A673 (cell line): Measurements from ENCODE around the gene FCN2.

ENCODE experiments used
- CTCF ChIP-seq: fragments of 300-800, 200-600 bp; sonication (generic); conservative IDR thresholded peaks from 2 replicates; pipeline ENCODE4 v1.5.1; 2017; ENCODE audit warnings: low read depth, mild to moderate bottlenecking, antibody characterized with exemption, low read length, moderate library complexity, mixed read lengths
- EZH2 ChIP-seq: fragments of 200-600 bp; sonication (generic); IDR thresholded peaks from 2 replicates; pipeline ENCODE4 v1.6.1; 2017; ENCODE audit warnings: borderline replicate concordance, low read depth, mild to moderate bottlenecking, mixed read lengths, antibody characterized with exemption, low read length; ENCODE audit not compliant: poor library complexity, severe bottlenecking

- TF ChIP-seq EZH2 (no peak), CTCF (no peak)
Measured at GRCh38 chr9:134902936-134903335, 22.3 kb downstream of the FCN2 start.
